OCI-LY1 (cell line): ENCODE data around the gene TSEN54.

Experiments used
- H2AFZ ChIP-seq: fragments of 200-600 bp; sonication (generic), shearing (Covaris generic); 2 replicates; pipeline ENCODE4 v1.6.0; 2014; ENCODE audit warnings: antibody characterized with exemption, mild to moderate bottlenecking, low read length
- H3F3A ChIP-seq: fragments of 200-600 bp; sonication (generic), shearing (Covaris generic); 2 replicates; pipeline ENCODE4 v1.6.0; 2014; ENCODE audit warnings: mild to moderate bottlenecking, antibody characterized with exemption, low read length, moderate library complexity; ENCODE audit not compliant: insufficient read depth
- H3K27ac ChIP-seq: fragments of 200-600 bp; sonication (generic); 2 replicates; pipeline ENCODE4 v1.5.1; 2014; ENCODE audit warnings: low read length, mixed run types, mild to moderate bottlenecking, low read depth; ENCODE audit not compliant: poor library complexity, severe bottlenecking
- H3K27me3 ChIP-seq: fragments of 200-600 bp; sonication (generic); 2 replicates; pipeline ENCODE4 v1.6.0; 2014; ENCODE audit warnings: antibody characterized with exemption, mild to moderate bottlenecking, low read length, moderate library complexity; ENCODE audit not compliant: insufficient read depth
- H3K36me3 ChIP-seq: fragments of 200-600 bp; sonication (generic); 2 replicates; pipeline ENCODE4 v1.6.1; 2014; ENCODE audit warnings: mild to moderate bottlenecking, antibody characterized with exemption, low read length, moderate library complexity, mixed read lengths; ENCODE audit not compliant: insufficient read depth
- H3K4me1 ChIP-seq: fragments of 200-600 bp; sonication (generic); 2 replicates; pipeline ENCODE4 v1.5.1; 2014; ENCODE audit warnings: mild to moderate bottlenecking, low read length, moderate library complexity; ENCODE audit not compliant: insufficient read depth, severe bottlenecking
- H3K4me2 ChIP-seq: fragments of 200-600 bp; sonication (generic), shearing (Covaris generic); 2 replicates; pipeline ENCODE4 v1.6.1; 2014; ENCODE audit warnings: low read length
- H3K4me3 ChIP-seq: fragments of 200-600 bp; sonication (generic); 2 replicates; pipeline ENCODE4 v1.5.1; 2014; ENCODE audit warnings: low read length, low read depth, mild to moderate bottlenecking, mixed read lengths; ENCODE audit not compliant: poor library complexity, severe bottlenecking
- H3K79me2 ChIP-seq: fragments of 200-600 bp; shearing (Covaris generic); 2 replicates; pipeline ENCODE4 v1.6.1; 2016; ENCODE audit warnings: mixed run types, low read length, mixed read lengths; ENCODE audit not compliant: insufficient read depth
- H3K9ac ChIP-seq: fragments of 200-600 bp; sonication (generic), shearing (Covaris generic); 2 replicates; pipeline ENCODE4 v1.6.1; 2014; ENCODE audit warnings: mild to moderate bottlenecking, low read length, mixed read lengths
- H3K9me2 ChIP-seq: fragments of 200-600 bp; sonication (generic), shearing (Covaris generic); 2 replicates; pipeline ENCODE4 v1.6.1; 2014; ENCODE audit warnings: low read depth, mild to moderate bottlenecking, low read length, mixed read lengths
- H3K9me3 ChIP-seq: fragments of 200-600 bp; shearing (Covaris generic); 2 replicates; pipeline ENCODE4 v1.6.1; 2014; ENCODE audit warnings: low read length, mixed read lengths
- H4K20me1 ChIP-seq: fragments of 200-600 bp; sonication (generic), shearing (Covaris generic); 2 replicates; pipeline ENCODE4 v1.6.0; 2016; ENCODE audit warnings: mild to moderate bottlenecking, low read length; ENCODE audit not compliant: insufficient read depth
- CTCF ChIP-seq: fragments of 200-600 bp; sonication (generic), shearing (Covaris generic); IDR thresholded peaks from 2 replicates; pipeline ENCODE4 v1.5.1; 2017; ENCODE audit warnings: mild to moderate bottlenecking, antibody characterized with exemption, low read length, moderate library complexity, mixed read lengths
- EZH2 ChIP-seq: fragments of 200-600 bp; sonication (generic), shearing (Covaris generic); IDR thresholded peaks from 2 replicates; pipeline ENCODE4 v1.8.0; 2017; ENCODE audit warnings: borderline replicate concordance, mixed run types, mild to moderate bottlenecking, antibody characterized with exemption, low read length, moderate library complexity, mixed read lengths

The TSEN54 gene

GRCh38 chr17:75563063-75563758 is 46.9 kb downstream of the TSEN54 start:
- no peak overlapping the region for H3K9ac ChIP-seq
- H3K36me3 ChIP-seq, result no peaks in the 10 kb centered on the region
- TF ChIP-seq CTCF (no peak), EZH2 (no peak)

GRCh38 chr17:75564195-75564594 is 47.9 kb downstream of the TSEN54 start:
- Histone ChIP-seq H4K20me1 (no peaks in the 10 kb centered on the region), H3K4me3 (no peak overlapping the region), H3K4me2 (no peak overlapping the region), H3K9me3 (no peaks in the 10 kb centered on the region), H3K27ac (no peak overlapping the region), H3K36me3 (no peaks in the 10 kb centered on the region), H3K79me2 (no peaks in the 10 kb centered on the region), H3K4me1 (no peaks in the 10 kb centered on the region), H3K9ac (no peak overlapping the region), H3K9me2 (no peaks in the 10 kb centered on the region), H3K27me3 (peaks cover 4% of the 10 kb centered on the region), H3F3A (no peaks in the 10 kb centered on the region), H2AFZ (no peak overlapping the region)
- no peak for TF ChIP-seq EZH2
- TF ChIP-seq CTCF, result no peak

More at GRCh38 chr17:75563063-75563758, 46.9 kb downstream of the TSEN54 start:
- Histone ChIP-seq H3K79me2 (no peaks in the 10 kb centered on the region), H2AFZ (no peak overlapping the region), H3K4me3 (no peak overlapping the region), H3K27me3 (peaks cover 6% of the 10 kb centered on the region), H4K20me1 (no peaks in the 10 kb centered on the region), H3K4me1 (no peaks in the 10 kb centered on the region), H3K9me3 (no peaks in the 10 kb centered on the region), H3K9me2 (no peaks in the 10 kb centered on the region), H3K27ac (no peak overlapping the region), H3K4me2 (no peak overlapping the region), H3F3A (no peaks in the 10 kb centered on the region)

- no peaks in the 10 kb centered on the region for H3K9me2 ChIP-seq
- no peak overlapping the region for H3K27ac ChIP-seq
- H3K79me2 ChIP-seq, result no peaks in the 10 kb centered on the region
- H4K20me1 ChIP-seq, result no peaks in the 10 kb centered on the region
- H3F3A ChIP-seq, result no peaks in the 10 kb centered on the region
- no peak overlapping the region for H3K4me3 ChIP-seq
- no peaks in the 10 kb centered on the region for H3K36me3 ChIP-seq
- H2AFZ ChIP-seq, result no peak overlapping the region
- TF ChIP-seq CTCF (no peak), EZH2 (no peak)
- H3K27me3 ChIP-seq, result no peaks in the 10 kb centered on the region; the same call in none of the 2 replicates
- no peak overlapping the region for H3K9ac ChIP-seq
- H3K9me3 ChIP-seq, result no peaks in the 10 kb centered on the region
- H3K4me1 ChIP-seq, result no peaks in the 10 kb centered on the region
- no peak overlapping the region for H3K4me2 ChIP-seq
Observed at GRCh38 chr17:75565066-75565465, 48.7 kb downstream of the TSEN54 start.
